PC-3 (cell line): ENCODE results near the gene CCDC88B. TPM values are rescaled to one million over a fixed set of nuclear protein-coding genes. Genes with fewer than 3 reads are reported as not detected.

Experiments used
- ATAC-seq: fragments of 200-7000 bp; cut with Tn5 transposase; 2 replicates; pipeline ENCODE4 v1.9.1; 2020; ENCODE audit warnings: mild to moderate bottlenecking, moderate library complexity
- BruUV-seq: library from RNA; stranded (reverse); fragments of 400-500 nt; replicated peaks from 2 replicates; lab custom pipeline; 2021; lab: Mats Ljungman, UMichigan
- CTCF ChIA-PET: fragments of 300-600 bp; sonication (Branson Sonifier 250); formaldehyde crosslinking; loops from one replicate; lab custom pipeline; 2022; ENCODE audit warnings: antibody characterized with exemption; lab: Charles Lee
- POLR2A ChIA-PET: fragments of 300-600 bp; sonication (Branson Sonifier 250); formaldehyde crosslinking; loops from one replicate; lab custom pipeline; 2022; ENCODE audit warnings: antibody characterized with exemption; ENCODE audit not compliant: unreplicated experiment; lab: Charles Lee
- DNase-seq: peaks from one replicate; pipeline ENCODE4 v3.0.0-alpha.2; 2015
- H2AFZ ChIP-seq: fragments of 300-600 bp; sonication (generic); 2 replicates; pipeline ENCODE4 v1.6.0; 2016; ENCODE audit warnings: antibody characterized with exemption, low read length
- H3F3A ChIP-seq: fragments of 300-600 bp; sonication (generic); one replicate; pipeline ENCODE4 v1.6.0; 2017; ENCODE audit warnings: antibody characterized with exemption, low read length, control low read depth, mild to moderate bottlenecking; ENCODE audit not compliant: unreplicated experiment
- H3K27ac ChIP-seq: fragments of 300-600 bp; sonication (generic); 2 replicates; pipeline ENCODE4 v1.5.1; 2016; ENCODE audit warnings: mild to moderate bottlenecking, low read length
- H3K27me3 ChIP-seq: fragments of 300-600 bp; sonication (generic); 2 replicates; pipeline ENCODE4 v1.6.1; 2016; ENCODE audit warnings: low read length, mixed read lengths
- H3K36me3 ChIP-seq: fragments of 300-600 bp; sonication (generic); 2 replicates; pipeline ENCODE4 v1.6.1; 2016; ENCODE audit warnings: low read depth, mixed run types, low read length, mixed read lengths
- H3K4me1 ChIP-seq: fragments of 300-600 bp; sonication (generic); 2 replicates; pipeline ENCODE4 v1.5.1; 2016; ENCODE audit warnings: low read length; ENCODE audit not compliant: insufficient read depth
- H3K4me2 ChIP-seq: fragments of 300-600 bp; sonication (generic); 2 replicates; pipeline ENCODE4 v1.6.0; 2016; ENCODE audit warnings: low read length
- H3K4me3 ChIP-seq: fragments of 300-600 bp; sonication (generic); 2 replicates; pipeline ENCODE4 v1.5.1; 2016; ENCODE audit warnings: mild to moderate bottlenecking, low read length, mixed read lengths
- H3K79me2 ChIP-seq: fragments of 300-600 bp; sonication (generic); 2 replicates; pipeline ENCODE4 v1.6.1; 2017; ENCODE audit warnings: low read length, mixed read lengths
- H3K9ac ChIP-seq: fragments of 300-600 bp; sonication (generic); 2 replicates; pipeline ENCODE4 v1.6.0; 2016; ENCODE audit warnings: mild to moderate bottlenecking, low read length
- H3K9me2 ChIP-seq: fragments of 300-600 bp; sonication (generic); replicated peaks from 2 replicates; pipeline ENCODE4 v1.6.1; 2016; ENCODE audit warnings: mixed run types, low read length, mixed read lengths
- H3K9me3 ChIP-seq: fragments of 300-600 bp; sonication (generic); 2 replicates; pipeline ENCODE4 v1.6.1; 2016; ENCODE audit warnings: low read length, mixed read lengths
- H4K20me1 ChIP-seq: fragments of 300-600 bp; sonication (generic); 2 replicates; pipeline ENCODE4 v1.6.1; 2016; ENCODE audit warnings: low read length, mixed read lengths
- EZH2 ChIP-seq: fragments of 300-600 bp; sonication (generic); IDR thresholded peaks from one replicate; pipeline ENCODE4 v1.6.1; 2017; ENCODE audit warnings: antibody characterized with exemption, mild to moderate bottlenecking, low read length; ENCODE audit not compliant: unreplicated experiment
- EZH2phosphoT487 ChIP-seq: fragments of 300-600 bp; sonication (generic); IDR thresholded peaks from 2 replicates; pipeline ENCODE4 v1.6.1; 2018; ENCODE audit warnings: mild to moderate bottlenecking, antibody characterized with exemption, low read length, borderline replicate concordance
- intact Hi-C: fragments of 100-400 bp; cut with micrococcal nuclease; formaldehyde crosslinking; loops from 2 replicates; pipeline ENCODE4 v1.9.0; 2023
- total RNA-seq: library from RNA; depleted of rRNA; stranded (reverse); fragments of >200 nt; gene quantifications from 2 replicates; pipeline ENCODE4 v1.2.3, GENCODE V29; 2014
- TF ChIP-seq, protein P1 (sequence below): fragments of 300-600 bp; sonication (generic); conservative IDR thresholded peaks from 2 replicates; pipeline ENCODE4 v1.5.1; 2017; ENCODE audit warnings: antibody characterized with exemption, low read depth, mild to moderate bottlenecking, low read length

The CCDC88B gene
- total RNA-seq, 1 experiment from 2014 or later: 21.0 TPM

DNA sequence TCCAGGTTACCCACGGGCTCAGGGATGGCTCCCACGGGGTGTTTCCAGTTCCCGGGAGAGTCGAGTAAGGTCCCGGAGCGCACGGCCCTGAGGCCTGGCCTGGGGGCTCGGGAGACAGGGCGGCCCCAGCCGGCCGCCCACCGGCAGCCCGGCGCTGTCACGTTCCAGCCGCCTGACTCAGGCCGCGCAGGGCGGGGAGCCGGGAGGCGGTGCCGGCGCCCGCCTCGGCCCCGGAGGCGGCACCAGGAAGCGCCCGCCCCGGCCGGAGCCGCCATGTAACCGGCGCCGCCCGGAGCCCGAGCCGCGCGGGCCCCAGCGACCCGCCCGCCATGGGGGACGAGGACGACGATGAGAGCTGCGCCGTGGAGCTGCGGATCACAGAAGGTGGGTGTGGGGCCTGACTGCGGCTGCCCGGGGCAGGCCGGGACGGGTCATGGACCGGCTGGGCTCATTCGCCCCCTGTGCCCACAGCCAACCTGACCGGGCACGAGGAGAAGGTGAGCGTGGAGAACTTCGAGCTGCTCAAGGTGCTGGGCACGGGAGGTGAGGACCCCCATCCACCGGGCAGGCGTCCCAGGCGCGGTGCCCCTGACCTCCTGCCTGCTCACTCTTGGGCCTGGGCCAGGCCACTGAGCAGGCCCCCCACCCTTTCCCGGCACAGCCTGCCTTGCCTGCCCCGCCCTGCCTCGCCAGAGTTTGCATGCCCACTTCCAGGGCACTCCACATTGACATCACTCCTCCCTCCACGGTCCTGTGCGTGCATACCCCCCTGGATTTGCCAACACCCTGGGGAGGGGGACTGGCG, 19.1 kb downstream of the CCDC88B start, which contains the start of gene RPS6KA4:
RPS6KA4 (plus strand) TSS at position 256 of the 805 bp plus-strand sequence; CDS start at position 330, 74 bp downstream.
- H4K20me1 ChIP-seq: peaks cover 11% of the 10 kb centered on the region; the same call in 1 of the 2 replicates
- H3K36me3 ChIP-seq: peaks cover 25% of the 10 kb centered on the region
- H3K79me2 ChIP-seq: peaks cover 28% of the 10 kb centered on the region
- TF ChIP-seq, protein P1, sequence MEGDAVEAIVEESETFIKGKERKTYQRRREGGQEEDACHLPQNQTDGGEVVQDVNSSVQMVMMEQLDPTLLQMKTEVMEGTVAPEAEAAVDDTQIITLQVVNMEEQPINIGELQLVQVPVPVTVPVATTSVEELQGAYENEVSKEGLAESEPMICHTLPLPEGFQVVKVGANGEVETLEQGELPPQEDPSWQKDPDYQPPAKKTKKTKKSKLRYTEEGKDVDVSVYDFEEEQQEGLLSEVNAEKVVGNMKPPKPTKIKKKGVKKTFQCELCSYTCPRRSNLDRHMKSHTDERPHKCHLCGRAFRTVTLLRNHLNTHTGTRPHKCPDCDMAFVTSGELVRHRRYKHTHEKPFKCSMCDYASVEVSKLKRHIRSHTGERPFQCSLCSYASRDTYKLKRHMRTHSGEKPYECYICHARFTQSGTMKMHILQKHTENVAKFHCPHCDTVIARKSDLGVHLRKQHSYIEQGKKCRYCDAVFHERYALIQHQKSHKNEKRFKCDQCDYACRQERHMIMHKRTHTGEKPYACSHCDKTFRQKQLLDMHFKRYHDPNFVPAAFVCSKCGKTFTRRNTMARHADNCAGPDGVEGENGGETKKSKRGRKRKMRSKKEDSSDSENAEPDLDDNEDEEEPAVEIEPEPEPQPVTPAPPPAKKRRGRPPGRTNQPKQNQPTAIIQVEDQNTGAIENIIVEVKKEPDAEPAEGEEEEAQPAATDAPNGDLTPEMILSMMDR: no peak; the same call in 1 of the 2 replicates
- TF ChIP-seq EZH2 (no peak), EZH2phosphoT487 (no peak)
- peak within 1 kb of the TSS; percentile 40 for H3K27ac ChIP-seq
- ATAC-seq: peak; percentile 69
- intact Hi-C loops: loop anchor here (5.0 kb wide), 2 partner anchors 88 to 293 kb away; no protein-coding TSS in a partner anchor
- no peaks in the 10 kb centered on the region for H3K27me3 ChIP-seq
- H3F3A ChIP-seq: no peaks in the 10 kb centered on the region
- H2AFZ ChIP-seq: peak within 1 kb of the TSS; percentile 88
- peak within 1 kb of the TSS; percentile 96 for H3K4me2 ChIP-seq
- peak within 1 kb of the TSS; percentile 92 for H3K4me3 ChIP-seq
- H3K9me3 ChIP-seq: no peaks in the 10 kb centered on the region
- POLR2A ChIA-PET: no interaction called here
- no peaks in the 10 kb centered on the region for H3K9me2 ChIP-seq
- CTCF ChIA-PET: interaction anchor here (1.6 to 4.5 kb wide), 2 partner anchors 42 to 90 kb away, joined by 5 to 106 read pairs; partner anchors contain the start of genes PRDX5 and TRMT112
- peak; percentile 82 for DNase-seq
- peaks cover 36% of the 10 kb centered on the region for H3K4me1 ChIP-seq
- H3K9ac ChIP-seq: peak within 1 kb of the TSS; percentile 85
- TSS peak; percentile 30 for BruUV-seq

DNA sequence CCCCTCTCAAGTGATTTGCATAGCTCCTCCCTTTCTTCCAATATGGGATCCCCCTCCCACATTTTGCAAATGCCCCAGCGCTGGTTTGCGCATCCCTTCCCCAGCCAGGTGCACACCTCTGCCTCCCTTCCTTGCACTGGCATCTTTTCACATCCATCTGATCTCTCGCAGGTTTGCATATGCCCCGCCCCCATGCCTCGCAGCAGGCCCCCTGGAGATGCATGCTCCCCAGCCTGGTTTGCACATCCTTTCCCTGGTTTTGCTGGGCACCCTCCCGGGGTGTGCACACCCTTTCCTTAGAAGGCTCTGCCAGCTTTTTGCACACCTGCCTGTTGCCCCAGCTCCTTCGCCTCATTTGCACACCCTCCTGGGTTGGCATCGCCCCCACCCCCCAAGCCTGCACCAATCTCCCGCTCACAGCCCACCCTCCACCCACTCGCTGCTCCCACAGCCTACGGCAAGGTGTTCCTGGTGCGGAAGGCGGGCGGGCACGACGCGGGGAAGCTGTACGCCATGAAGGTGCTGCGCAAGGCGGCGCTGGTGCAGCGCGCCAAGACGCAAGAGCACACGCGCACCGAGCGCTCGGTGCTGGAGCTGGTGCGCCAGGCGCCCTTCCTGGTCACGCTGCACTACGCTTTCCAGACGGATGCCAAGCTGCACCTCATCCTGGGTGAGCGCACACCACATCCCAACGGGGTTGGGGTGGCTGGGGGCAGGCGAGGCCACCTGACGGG, 19.9 kb downstream of the CCDC88B start:
- Histone ChIP-seq H3K4me3 (peak overlapping the region; percentile 92), H3K4me2 (peak overlapping the region; percentile 96), H4K20me1 (peaks cover 11% of the 10 kb centered on the region; the same call in 1 of the 2 replicates), H3K9me2 (no peaks in the 10 kb centered on the region), H3K9me3 (no peaks in the 10 kb centered on the region), H3K36me3 (peaks cover 29% of the 10 kb centered on the region), H3K4me1 (peaks cover 36% of the 10 kb centered on the region), H3K9ac (peak overlapping the region; percentile 85), H3F3A (no peaks in the 10 kb centered on the region), H3K79me2 (peaks cover 28% of the 10 kb centered on the region), H3K27me3 (no peaks in the 10 kb centered on the region), H3K27ac (peak overlapping the region; percentile 35; the same call in 1 of the 2 replicates), H2AFZ (peak overlapping the region; percentile 88)
- POLR2A ChIA-PET: no interaction called here
- intact Hi-C loops: loop anchor here (5.0 kb wide), 2 partner anchors 87 to 292 kb away; no protein-coding TSS in a partner anchor
- ATAC-seq: no peak
- no TSS peak for BruUV-seq
- DNase-seq: peak; percentile 25
- CTCF ChIA-PET: interaction anchor here (0.5 kb wide), 1 partner anchor 228 kb away, joined by 3 read pairs; no protein-coding TSS in a partner anchor
- TF ChIP-seq EZH2phosphoT487: no peak
- TF ChIP-seq, protein P1: 0 out of 2 replicates have a peak, but pooled peaks have one; percentile 24
